GM18508 (cell line): Measurements from ENCODE around the gene NDUFAB1.
"Not testable (repeated sequence)": the region's sequence is repeated elsewhere in the genome, so short reads cannot be mapped to it uniquely, and the experiment has no call there.

Experiments used
- ATAC-seq: cut with Tn5 transposase; IDR thresholded peaks from one replicate; pipeline ENCODE4 v1.9.1; 2021; ENCODE audit warnings: moderate number of reproducible peaks; ENCODE audit not compliant: insufficient read depth, unreplicated experiment

The NDUFAB1 gene

GRCh38 chr16:23595951-23596720 lies at the start of gene NDUFAB1:
Gene NDUFAB1, minus strand, starts transcription at chr16:23596316. Its CDS starts 26 bp downstream, at chr16:23596290.
- ATAC-seq, result peak; percentile 68

- ATAC-seq, result no peak
Measured at GRCh38 chr16:23642246-23642774, 46.2 kb upstream of the NDUFAB1 start.

DNA sequence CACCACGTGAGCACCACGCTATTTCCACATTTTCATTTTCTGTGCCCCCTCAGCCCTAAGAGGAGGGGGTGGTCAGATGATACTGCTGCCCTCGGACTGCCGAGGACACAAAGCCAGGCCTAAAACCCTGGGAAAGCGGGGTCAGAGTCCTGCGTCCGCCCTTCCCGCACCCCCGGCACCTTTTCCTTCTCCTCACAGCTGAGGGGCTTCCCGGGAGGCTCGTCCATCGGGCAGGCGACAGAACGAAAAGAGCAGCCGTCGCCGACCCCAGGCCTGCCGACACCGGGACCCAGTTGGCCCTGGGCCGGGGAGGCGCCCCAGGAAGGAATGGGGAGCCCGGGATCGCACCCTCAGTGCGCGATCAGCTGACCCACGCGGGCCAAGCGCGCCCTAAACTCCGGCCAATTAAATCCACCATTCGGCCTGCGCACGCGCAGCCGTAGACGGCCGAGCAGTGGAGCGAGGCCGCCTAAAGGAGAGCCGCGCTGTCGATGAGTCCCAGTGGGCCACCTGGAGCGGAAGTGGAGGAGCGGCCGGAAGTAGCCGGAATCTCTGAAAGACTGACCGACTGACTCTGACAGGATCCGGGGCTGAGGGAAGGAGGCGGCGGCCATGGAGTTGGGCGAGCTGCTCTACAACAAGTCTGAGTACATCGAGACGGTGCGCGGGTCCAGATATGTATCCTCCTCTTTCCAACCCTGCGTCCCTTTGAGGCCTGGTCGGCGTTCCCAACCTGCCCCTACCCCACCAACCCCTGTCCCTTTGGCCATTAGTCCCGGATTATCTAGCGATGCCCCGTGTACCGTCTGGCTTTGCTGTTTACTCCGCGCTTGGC lies 45.0 kb upstream of the NDUFAB1 start, which contains the start of the genes DCTN5 and PALB2:
DCTN5 (plus strand) TSS at position 536 of the 835 bp plus-strand sequence; CDS start at position 613, 77 bp downstream.
PALB2 (minus strand) TSS at position 380 of the 835 bp plus-strand sequence; CDS start at position 227, 153 bp downstream.
- ATAC-seq, result peak; percentile 85

GRCh38 chr16:23640615-23640930 lies 44.5 kb upstream of the NDUFAB1 start:
- ATAC-seq, result no peak

DNA sequence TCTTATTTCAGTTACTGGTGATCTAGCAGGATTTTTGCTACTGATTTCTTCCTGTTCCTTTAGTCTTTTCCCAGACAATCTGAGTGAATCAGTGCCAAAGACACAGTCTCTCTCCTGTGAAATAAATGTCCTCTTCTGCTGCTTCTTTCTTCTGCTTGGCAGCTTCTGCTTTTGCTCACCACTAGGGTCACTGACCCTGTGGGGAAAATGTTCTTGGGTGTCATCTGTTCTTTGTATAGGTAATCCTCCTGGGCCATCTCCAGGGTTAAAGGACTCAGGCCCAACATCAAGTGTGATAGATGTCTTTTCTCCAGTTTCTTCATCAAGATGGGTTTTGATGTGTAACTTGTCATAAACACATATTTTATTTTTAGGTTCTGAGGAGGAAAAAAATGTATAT lies 39.8 kb upstream of the NDUFAB1 start:
- no peak for ATAC-seq

DNA sequence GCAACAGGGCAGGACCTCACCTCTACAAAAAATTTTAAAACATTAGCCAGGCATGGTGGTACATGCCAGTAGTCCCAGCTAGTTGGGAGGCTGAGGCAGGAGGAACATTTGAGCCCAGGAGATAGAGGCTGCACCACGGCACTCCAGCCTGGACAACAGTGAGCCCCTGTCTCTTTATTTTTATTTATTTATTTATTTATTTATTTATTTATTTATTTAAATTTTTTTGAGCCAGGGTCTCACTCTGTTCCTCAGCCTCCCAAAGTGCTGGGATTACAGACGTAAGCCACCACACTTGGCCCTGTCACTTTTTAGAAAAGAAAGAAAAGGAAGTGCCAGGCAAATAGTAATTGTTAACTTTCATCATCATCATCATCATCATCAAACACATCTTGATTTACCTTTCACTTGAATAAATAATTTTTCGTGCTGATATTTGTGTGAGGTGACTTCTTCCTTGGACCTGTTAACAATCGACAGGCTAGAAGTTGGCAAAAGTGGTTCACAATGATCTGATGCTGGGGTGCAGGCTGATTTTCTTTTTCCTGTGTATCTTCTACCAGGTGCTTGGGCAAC lies 38.4 kb upstream of the NDUFAB1 start:
- no peak for ATAC-seq

GRCh38 chr16:23631874-23632273 lies 35.8 kb upstream of the NDUFAB1 start:
- ATAC-seq, result not testable (repeated sequence)

DNA sequence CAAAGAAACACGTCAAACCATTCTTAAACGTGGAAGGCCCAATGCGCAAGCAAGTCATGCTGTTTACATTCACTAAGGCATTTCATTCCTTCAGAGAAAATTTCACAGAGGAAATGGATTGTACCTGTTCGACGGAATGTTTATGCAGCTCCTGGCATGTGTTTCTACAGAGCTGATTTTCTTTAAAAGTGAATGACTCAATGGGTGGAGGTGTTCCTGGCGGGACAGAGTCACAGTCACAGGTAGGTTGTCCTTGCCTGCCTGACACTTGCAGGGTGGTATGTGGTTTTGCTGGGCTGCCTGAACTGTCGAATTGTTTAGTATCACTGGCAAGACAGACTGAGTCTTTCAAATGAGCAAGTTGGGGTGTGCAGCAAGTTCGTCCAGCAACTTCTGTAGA lies 33.4 kb upstream of the NDUFAB1 start:
- ATAC-seq, result no peak

DNA sequence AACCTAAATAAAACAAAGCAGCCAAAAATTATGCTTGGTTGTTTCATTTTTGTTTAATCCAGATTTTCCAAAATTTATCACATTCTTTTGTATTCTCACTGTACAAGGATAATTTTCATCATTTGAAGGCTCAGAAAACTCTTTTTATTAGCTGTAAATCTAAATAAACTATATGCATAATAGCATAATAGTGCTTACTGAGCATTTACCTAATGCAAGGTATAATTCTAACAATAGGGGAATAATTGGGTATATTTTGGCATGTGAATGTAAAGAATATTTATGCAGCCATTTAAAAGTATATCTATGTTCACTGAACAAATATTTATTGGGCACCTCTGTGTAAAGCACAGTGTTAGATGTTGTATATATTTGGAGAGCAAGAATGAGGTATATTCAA lies 28.0 kb upstream of the NDUFAB1 start:
- no peak for ATAC-seq

GRCh38 chr16:23615805-23616204 lies 19.7 kb upstream of the NDUFAB1 start:
- no peak for ATAC-seq

- ATAC-seq, result no peak
Measured at GRCh38 chr16:23611936-23612335, 15.8 kb upstream of the NDUFAB1 start.

DNA sequence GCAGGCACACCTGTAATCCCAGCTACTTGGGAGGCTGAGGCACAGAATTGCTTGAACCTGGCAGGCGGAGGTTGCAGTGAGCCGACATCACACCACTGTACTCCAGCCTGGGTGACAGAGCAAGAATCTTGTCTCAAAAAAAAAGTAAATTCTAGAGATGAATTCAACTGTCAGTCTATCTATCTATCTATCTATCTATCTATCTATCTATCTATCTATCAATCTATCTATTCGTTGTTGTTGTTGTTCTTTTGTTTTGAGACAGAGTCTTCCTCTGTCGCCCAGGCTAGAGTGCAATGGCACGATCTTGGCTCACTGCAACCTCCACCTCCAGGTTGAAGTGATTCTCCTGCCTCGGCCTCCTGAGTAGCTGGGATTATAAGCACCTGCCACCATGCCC lies 14.8 kb upstream of the NDUFAB1 start:
- ATAC-seq, result not testable (repeated sequence)

DNA sequence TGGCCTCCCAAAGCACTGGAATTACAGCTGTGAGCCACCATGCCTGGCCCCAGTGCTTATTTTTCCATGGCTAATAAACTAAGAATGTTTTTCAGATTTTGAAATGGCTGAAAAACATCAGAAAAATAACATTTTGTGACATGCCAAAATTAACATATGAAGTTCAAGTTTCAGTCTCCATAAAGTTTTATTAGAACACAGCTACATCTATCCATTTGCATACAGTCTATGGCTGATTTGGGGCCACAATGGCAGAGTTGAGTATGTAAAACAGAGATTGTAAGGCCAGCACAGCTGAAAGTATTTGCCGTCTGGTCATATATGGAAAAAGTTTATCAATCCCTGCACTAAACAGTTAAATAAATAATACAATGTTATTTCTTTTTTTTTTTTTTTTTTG lies 13.8 kb upstream of the NDUFAB1 start:
- ATAC-seq, result no peak

DNA sequence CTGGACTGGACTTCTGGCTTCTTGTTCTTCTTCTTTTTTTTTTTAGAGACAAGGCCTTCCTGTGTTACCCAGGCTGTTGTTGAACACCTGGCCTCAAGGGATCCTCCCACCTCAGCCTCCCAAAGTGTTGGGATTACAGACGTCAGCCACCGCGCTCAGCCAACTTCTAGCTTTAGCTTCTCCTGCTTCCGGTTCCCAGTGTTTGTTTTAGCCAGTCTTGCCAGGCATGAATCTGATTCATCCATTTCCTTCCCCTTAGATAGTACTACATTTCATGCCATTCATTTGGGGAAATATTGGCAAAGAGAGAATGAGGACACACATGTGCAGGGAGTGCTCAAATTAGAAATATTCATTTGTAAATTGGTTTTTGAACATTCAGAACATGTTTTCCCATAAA lies 12.1 kb upstream of the NDUFAB1 start:
- no peak for ATAC-seq

DNA sequence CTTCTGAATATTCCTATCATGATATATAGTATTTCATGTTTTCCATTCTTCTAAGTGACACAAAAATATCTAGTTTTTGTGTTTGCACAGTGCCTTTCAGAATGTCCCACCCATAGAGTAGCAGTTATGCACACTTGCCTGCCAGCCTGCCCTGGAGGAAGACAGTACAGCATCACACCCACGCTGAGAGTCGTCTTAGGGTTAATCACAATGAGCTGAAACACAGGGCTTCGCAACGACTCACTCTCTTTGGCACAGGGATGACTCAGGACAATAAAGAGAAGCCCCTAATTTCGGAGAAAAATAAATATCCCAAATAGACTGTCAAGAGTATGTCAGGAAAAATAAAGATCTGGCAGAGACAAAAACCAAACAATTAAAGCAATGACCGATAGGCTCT lies 11.6 kb upstream of the NDUFAB1 start:
- ATAC-seq, result no peak

GRCh38 chr16:23597003-23597756 lies 1.1 kb upstream of the NDUFAB1 start:
- no peak for ATAC-seq

GRCh38 chr16:23595246-23595950 lies 718 bp downstream of the NDUFAB1 start:
- ATAC-seq, result no peak

DNA sequence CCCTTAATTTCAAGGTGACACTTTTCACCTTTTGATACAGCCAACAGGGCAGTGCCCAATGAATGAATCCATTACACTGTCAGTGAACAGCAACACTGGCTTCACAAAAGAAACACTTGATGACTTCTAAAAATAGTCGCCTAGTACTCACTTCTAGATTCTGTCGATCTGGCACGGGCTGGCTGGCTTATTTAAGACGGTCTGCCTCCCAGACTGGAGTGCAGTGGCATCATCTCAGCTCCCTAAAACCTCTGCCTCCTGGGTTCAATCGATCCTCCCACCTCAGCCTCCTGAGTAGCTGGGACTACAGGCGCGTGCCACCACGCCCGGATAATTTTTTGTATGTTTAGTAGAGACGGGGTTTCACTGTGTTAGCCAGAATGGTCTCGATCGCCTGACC lies 1.9 kb downstream of the NDUFAB1 start:
- ATAC-seq, result no peak

DNA sequence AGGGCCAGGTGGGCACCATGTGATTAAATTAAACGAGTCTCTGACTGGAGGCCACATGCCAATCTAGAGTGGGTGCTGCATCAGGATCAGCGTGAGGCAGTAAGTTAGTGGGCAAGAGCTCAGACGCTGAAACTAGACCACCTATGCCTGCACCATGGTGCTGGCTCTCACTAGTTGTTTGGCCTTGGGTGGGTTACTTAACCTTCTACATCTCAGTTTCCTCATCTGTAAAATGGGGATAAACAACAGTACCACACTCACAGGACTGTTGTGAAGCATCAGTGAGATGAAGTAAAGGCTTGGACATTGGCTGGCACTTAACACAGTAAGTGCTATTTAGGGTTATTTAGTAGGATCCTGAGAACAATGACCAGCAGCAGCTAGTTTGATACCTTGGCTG lies 5.9 kb downstream of the NDUFAB1 start:
- no peak for ATAC-seq

GRCh38 chr16:23587726-23588125 lies 8.4 kb downstream of the NDUFAB1 start:
- no peak for ATAC-seq
